Liver (tissue), 3 donors: Measurements from ENCODE around the gene AKTIP.

Source experiments
- CTCF ChIP-seq: fragments of 150-350 bp; IDR thresholded peaks from 2 replicates; pipeline ENCODE4 v1.5.1; 2017; ENCODE audit warnings: improper control_type of control experiment, low read depth, low read length; ENCODE audit not compliant: missing input control
- EGR1 ChIP-seq, 2 donors: IDR thresholded peaks; 2 replicates each; pipeline ENCODE4 v1.6.1; 2016 to 2018; ENCODE audit warnings: antibody characterized with exemption in 2 of 2, low read depth in 2 of 2
- JUND ChIP-seq, 2 donors: IDR thresholded peaks; 2 replicates each; pipeline ENCODE4 v1.6.1; 2016; ENCODE audit warnings: antibody characterized with exemption in 2 of 2
- MAX ChIP-seq: IDR thresholded peaks from 2 replicates; pipeline ENCODE4 v1.6.1; 2016; ENCODE audit warnings: antibody characterized with exemption
- RAD21 ChIP-seq, 2 donors: IDR thresholded peaks; 2 replicates each; pipeline ENCODE4 v1.6.1; 2016; ENCODE audit warnings: antibody characterized with exemption in 2 of 2, mild to moderate bottlenecking in 2 of 2
- REST ChIP-seq: IDR thresholded peaks from 2 replicates; pipeline ENCODE4 v1.6.1; 2016; ENCODE audit warnings: antibody characterized with exemption, mild to moderate bottlenecking
- SP1 ChIP-seq: IDR thresholded peaks from 2 replicates; pipeline ENCODE4 v1.6.1; 2018; ENCODE audit warnings: antibody characterized with exemption, mild to moderate bottlenecking
- TAF1 ChIP-seq: conservative IDR thresholded peaks from 2 replicates; pipeline ENCODE4 v1.6.1; 2016; ENCODE audit warnings: antibody characterized with exemption, mild to moderate bottlenecking
- YY1 ChIP-seq: IDR thresholded peaks from 2 replicates; pipeline ENCODE4 v1.6.1; 2016; ENCODE audit warnings: antibody characterized with exemption, mild to moderate bottlenecking
- donor health status: healthy.
- donor health status: healthy.

- TF ChIP-seq CTCF (no peak), YY1 (no peak), REST (no peak), TAF1 (no peak), JUND (IDR thresholded peaks at IDR 0.05) (no peak), EGR1 (IDR thresholded peaks at IDR 0.05; ENCODE audit: low read depth in 2 of 2) (no peak), MAX (no peak), RAD21 (IDR thresholded peaks at IDR 0.05) (no peak), SP1 (no peak)
Measured at GRCh38 chr16:53445534-53445933, 57.5 kb downstream of the AKTIP start.
